GM21717 (cell line): Measurements from ENCODE around the gene DEFB125.
"Not testable (repeated sequence)": the region's sequence is repeated elsewhere in the genome, so short reads cannot be mapped to it uniquely, and the experiment has no call there.

ENCODE experiments used
- ATAC-seq: cut with Tn5 transposase; IDR thresholded peaks from one replicate; pipeline ENCODE4 v1.9.1; 2021; ENCODE audit warnings: mild to moderate bottlenecking, moderate library complexity; ENCODE audit not compliant: unreplicated experiment

DEFB125 gene

GRCh38 chr20:87401-87800, at the start of gene DEFB125:
DEFB125 (plus strand) TSS chr20:87672; CDS start chr20:87710, 38 bp downstream.
- ATAC-seq = no peak

GRCh38 chr20:60035-60918, 27.2 kb upstream of the DEFB125 start:
- ATAC-seq = no peak

- no peak for ATAC-seq
Observed at GRCh38 chr20:61230-61629, 26.2 kb upstream of the DEFB125 start.

- ATAC-seq = no peak
Observed at GRCh38 chr20:61757-62156, 25.7 kb upstream of the DEFB125 start.

GRCh38 chr20:62487-62886, 25.0 kb upstream of the DEFB125 start:
- ATAC-seq = no peak

- ATAC-seq = no peak
Observed at GRCh38 chr20:64026-64603, 23.4 kb upstream of the DEFB125 start.

- no peak for ATAC-seq
Observed at GRCh38 chr20:64766-65322, 22.6 kb upstream of the DEFB125 start.

GRCh38 chr20:77231-77630, 10.2 kb upstream of the DEFB125 start:
- ATAC-seq = no peak

- no peak for ATAC-seq
Observed at GRCh38 chr20:78338-78737, 9.1 kb upstream of the DEFB125 start.

- ATAC-seq = no peak
Observed at GRCh38 chr20:79565-79964, 7.9 kb upstream of the DEFB125 start.

GRCh38 chr20:90651-91050, 3.2 kb downstream of the DEFB125 start:
- no peak for ATAC-seq

- ATAC-seq = no peak
Observed at GRCh38 chr20:93641-94040, 6.2 kb downstream of the DEFB125 start.

GRCh38 chr20:95215-95614, 7.7 kb downstream of the DEFB125 start:
- ATAC-seq = no peak

GRCh38 chr20:97691-98090, 10.2 kb downstream of the DEFB125 start:
- ATAC-seq = not testable (repeated sequence)

- ATAC-seq = no peak
Observed at GRCh38 chr20:101975-102374, 14.5 kb downstream of the DEFB125 start.

- no peak for ATAC-seq
Observed at GRCh38 chr20:103456-103855, 16.0 kb downstream of the DEFB125 start.

GRCh38 chr20:112396-112795, 24.9 kb downstream of the DEFB125 start:
- no peak for ATAC-seq

GRCh38 chr20:117518-117917, 30.0 kb downstream of the DEFB125 start:
- ATAC-seq = no peak

GRCh38 chr20:129786-130323, 42.4 kb downstream of the DEFB125 start:
- not testable (repeated sequence) for ATAC-seq

- ATAC-seq = no peak
Observed at GRCh38 chr20:137668-138490, 50.4 kb downstream of the DEFB125 start.

GRCh38 chr20:142290-142689, 54.8 kb downstream of the DEFB125 start, which contains the start of gene DEFB126:
DEFB126 (plus strand) TSS chr20:142590; CDS start chr20:142629, 39 bp downstream.
- no peak for ATAC-seq
